Measurements from ENCODE around the gene THAP2. TPM values are rescaled to one million over a fixed set of nuclear protein-coding genes. Genes with fewer than 3 reads are reported as not detected.
"Not testable (repeated sequence)": the region's sequence is repeated elsewhere in the genome, so short reads cannot be mapped to it uniquely, and the experiment has no call there.

Gene THAP2
- total and polyA plus RNA-seq, 12 donors: 2.3 to 9.7 (median 6.1) TPM

DNA sequence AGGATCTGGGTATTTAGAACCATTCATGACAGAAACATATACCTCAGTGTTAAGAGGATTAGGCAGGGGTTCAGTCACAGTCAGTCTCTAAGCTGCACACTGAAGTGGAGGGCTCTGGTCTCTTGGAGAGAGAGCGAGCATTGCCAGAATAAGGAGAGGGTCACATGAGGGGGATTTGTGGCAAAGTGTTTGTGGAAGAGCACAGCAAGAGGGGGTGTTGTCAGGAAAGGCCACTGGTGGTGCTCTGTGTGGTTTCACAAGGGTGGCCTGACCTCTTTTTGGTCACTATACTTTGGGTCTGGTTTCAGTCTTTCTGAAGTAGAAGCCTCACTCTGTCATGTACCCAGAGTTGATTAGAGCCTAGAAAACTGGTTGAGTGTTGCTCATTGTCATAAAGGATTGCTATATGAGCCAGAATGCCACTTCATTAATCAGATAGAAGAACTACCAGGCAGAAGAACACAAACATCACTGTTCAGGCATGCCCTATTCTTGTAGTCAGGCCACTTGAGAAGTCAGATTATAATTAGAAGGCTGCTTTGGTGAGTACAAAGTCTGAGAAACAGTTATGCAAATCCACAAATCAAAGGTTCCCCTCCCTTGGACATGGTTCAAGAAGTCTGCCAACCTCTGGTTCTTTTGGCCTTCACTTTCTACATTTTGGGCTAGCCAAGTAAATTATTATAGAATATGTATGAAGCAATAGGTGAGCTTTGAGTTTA lies 30.2 kb downstream of the THAP2 start:
- H3K4me3 ChIP-seq: no peak overlapping the region
- no peaks in the 10 kb centered on the region for H3K9me3 ChIP-seq
- peak in 7 of 8 donors; percentile 55 to 90 (median 78) for ATAC-seq
- intact Hi-C loops (cut with DNase I): no loop called here
- peak overlapping the region in 8 of 10 donors; percentile 30 to 79 (median 55) for H3K27ac ChIP-seq
- TF ChIP-seq, protein P1, sequence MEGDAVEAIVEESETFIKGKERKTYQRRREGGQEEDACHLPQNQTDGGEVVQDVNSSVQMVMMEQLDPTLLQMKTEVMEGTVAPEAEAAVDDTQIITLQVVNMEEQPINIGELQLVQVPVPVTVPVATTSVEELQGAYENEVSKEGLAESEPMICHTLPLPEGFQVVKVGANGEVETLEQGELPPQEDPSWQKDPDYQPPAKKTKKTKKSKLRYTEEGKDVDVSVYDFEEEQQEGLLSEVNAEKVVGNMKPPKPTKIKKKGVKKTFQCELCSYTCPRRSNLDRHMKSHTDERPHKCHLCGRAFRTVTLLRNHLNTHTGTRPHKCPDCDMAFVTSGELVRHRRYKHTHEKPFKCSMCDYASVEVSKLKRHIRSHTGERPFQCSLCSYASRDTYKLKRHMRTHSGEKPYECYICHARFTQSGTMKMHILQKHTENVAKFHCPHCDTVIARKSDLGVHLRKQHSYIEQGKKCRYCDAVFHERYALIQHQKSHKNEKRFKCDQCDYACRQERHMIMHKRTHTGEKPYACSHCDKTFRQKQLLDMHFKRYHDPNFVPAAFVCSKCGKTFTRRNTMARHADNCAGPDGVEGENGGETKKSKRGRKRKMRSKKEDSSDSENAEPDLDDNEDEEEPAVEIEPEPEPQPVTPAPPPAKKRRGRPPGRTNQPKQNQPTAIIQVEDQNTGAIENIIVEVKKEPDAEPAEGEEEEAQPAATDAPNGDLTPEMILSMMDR (IDR thresholded peaks at IDR 0.05): no peak
- H3K4me1 ChIP-seq: peaks cover 0 to 21% (median 6%) of the 10 kb centered on the region in 9 donors
- WGBS, 2 donors: 65 to 83% methylated on average over 1 of the region's 1 CpG
- H3K36me3 ChIP-seq: peaks cover 0 to 54% (median 25%) of the 10 kb centered on the region in 9 donors
- DNase-seq: no peak
- no peaks in the 10 kb centered on the region for H3K27me3 ChIP-seq

DNA sequence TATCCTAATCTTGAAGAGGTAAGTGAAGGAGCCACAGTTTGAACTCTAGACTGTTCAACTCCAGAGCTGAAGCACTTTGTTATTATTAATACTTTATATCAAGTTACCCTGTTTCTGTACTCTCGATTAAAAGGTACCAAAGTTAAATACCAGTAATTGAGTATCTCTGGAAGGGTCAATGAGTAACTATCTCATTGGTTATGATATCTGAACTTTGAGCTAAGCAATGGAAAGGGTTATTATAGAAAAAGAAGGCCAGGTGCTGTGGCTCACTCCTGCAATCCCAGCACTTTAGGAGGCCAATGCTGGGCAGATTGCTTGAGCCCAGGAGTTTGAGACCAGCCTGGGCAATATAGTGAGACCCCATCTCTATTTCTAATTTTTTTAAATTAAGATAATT lies 31.7 kb downstream of the THAP2 start:
- Histone ChIP-seq H3K4me3 (no peak overlapping the region), H3K27me3 (no peaks in the 10 kb centered on the region), H3K9me3 (no peaks in the 10 kb centered on the region), H3K27ac (no peak overlapping the region), H3K4me1 (peaks cover 0 to 21% (median 6%) of the 10 kb centered on the region in 9 donors), H3K36me3 (peaks cover 0 to 57% (median 38%) of the 10 kb centered on the region in 9 donors)
- TF ChIP-seq, protein P1 (IDR thresholded peaks at IDR 0.05): no peak
- DNase-seq (no peak), ATAC-seq (no peak)
- WGBS, 2 donors: 97 to 100% methylated on average over 1 of the region's 1 CpG
- intact Hi-C loops (cut with DNase I): no loop called here

DNA sequence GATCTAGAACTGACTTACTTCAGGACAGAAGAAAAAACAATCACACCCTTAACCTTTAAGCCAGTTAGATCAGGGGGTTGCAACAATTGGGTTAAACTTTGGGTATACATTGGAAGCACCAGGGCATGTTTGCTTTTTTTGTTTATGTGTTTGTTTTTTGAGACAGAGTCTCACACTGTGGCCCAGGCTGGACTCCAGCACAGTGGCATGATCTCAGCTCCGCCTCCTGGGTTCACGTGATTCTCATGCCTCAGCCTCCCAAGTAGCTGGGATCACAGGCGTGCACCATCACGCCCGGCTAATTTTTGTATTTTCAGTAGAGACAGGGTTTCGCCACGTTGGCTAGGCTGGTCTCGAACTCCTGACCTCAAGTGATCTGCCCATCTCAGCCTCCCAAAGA lies 38.1 kb downstream of the THAP2 start:
- DNase-seq; H3K27ac ChIP-seq; H3K27me3 ChIP-seq; H3K4me1 ChIP-seq; ATAC-seq; H3K4me3 ChIP-seq; H3K9me3 ChIP-seq; intact Hi-C loops (cut with DNase I): not testable (repeated sequence)
- H3K36me3 ChIP-seq: peaks cover 0 to 85% (median 36%) of the 10 kb centered on the region in 9 donors
- WGBS, 2 donors: 94 to 97% methylated on average over 8 of the region's 8 CpGs

DNA sequence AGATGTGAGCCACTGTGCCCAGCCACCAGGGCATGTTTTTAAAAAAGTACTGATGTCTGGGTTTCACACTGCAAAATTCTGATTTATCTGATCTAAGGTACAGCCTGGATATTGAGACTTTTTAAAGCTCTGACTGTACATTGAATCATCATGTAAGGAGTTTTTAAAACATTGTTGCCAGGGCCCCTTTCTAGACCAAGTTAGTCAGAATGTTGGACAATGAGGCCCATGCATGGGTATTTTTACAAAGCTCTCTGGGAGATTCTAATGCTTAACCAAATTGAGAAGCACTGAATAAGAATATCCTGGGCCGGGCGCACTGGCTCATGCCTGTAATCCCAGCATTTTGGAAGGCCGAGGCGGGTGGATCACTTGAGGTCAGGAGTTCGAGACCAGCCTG lies 38.5 kb downstream of the THAP2 start:
- Histone ChIP-seq H3K27me3 (no peaks in the 10 kb centered on the region), H3K4me3 (no peak overlapping the region), H3K36me3 (peaks cover 0 to 81% (median 32%) of the 10 kb centered on the region in 9 donors), H3K4me1 (no peaks in the 10 kb centered on the region), H3K27ac (no peak overlapping the region), H3K9me3 (no peaks in the 10 kb centered on the region)
- DNase-seq (no peak), ATAC-seq (no peak)
- intact Hi-C loops (cut with DNase I): no loop called here
- TF ChIP-seq, protein P1 (IDR thresholded peaks at IDR 0.05): no peak
- 93 to 100% methylated on average over 5 of the region's 5 CpGs for WGBS, 2 donors

DNA sequence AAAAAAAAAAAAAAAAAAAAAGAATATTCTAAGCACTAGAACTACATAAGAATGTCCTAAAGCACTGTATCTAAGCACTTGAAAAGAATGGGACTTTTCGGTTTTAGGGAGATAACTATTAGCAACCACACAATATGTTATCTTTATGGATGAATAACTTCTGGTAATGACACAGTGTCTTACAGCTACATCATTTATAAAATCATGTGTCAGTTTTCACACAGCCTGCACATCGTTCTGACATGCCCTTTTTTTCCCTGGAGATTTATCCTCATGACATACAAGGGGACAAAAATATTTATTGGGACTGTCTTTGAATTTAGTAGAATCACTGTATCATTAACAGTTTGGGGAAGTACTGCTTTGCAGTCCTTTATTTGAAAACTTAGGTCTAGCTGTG lies 39.1 kb downstream of the THAP2 start:
- no peaks in the 10 kb centered on the region for H3K9me3 ChIP-seq
- no peak for DNase-seq
- ATAC-seq: no peak
- H3K4me1 ChIP-seq: no peaks in the 10 kb centered on the region
- WGBS, 2 donors: 74 to 78% methylated on average over 2 of the region's 2 CpGs
- TF ChIP-seq, protein P1 (IDR thresholded peaks at IDR 0.05): no peak
- intact Hi-C loops (cut with DNase I): no loop called here
- peaks cover 0 to 74% (median 26%) of the 10 kb centered on the region in 9 donors for H3K36me3 ChIP-seq
- H3K4me3 ChIP-seq: no peak overlapping the region
- no peak overlapping the region for H3K27ac ChIP-seq
- H3K27me3 ChIP-seq: no peaks in the 10 kb centered on the region

Data from heart right ventricle (tissue), 16 donors.